Prostate gland (tissue), 2 donors: ENCODE measurements around the gene PET117. TPM values are rescaled to one million over a fixed set of nuclear protein-coding genes. Genes with fewer than 3 reads are reported as not detected.
"Not testable (repeated sequence)": the region's sequence is repeated elsewhere in the genome, so short reads cannot be mapped to it uniquely, and the experiment has no call there.

Experiments
- DNase-seq: peaks from one replicate; pipeline ENCODE4 v3.0.0-alpha.2; 2019; ENCODE audit warnings: low spot score
- H3K27ac ChIP-seq, 2 donors: fragments of 200-600 bp; sonication (generic); 2 replicates each; pipeline ENCODE4 v1.5.1; 2017 to 2019
- H3K27me3 ChIP-seq: fragments of 200-600 bp; sonication (generic); replicated peaks from 2 replicates; pipeline ENCODE4 v1.5.1; 2019; ENCODE audit not compliant: insufficient read depth
- H3K36me3 ChIP-seq, 2 donors: fragments of 200-600 bp; sonication (generic); 1 replicate in 1 of 2; 2 replicates in 1 of 2; pipeline versions ENCODE4 v1.5.1 to v1.8.1; 2017 to 2019
- H3K4me1 ChIP-seq: fragments of 200-600 bp; sonication (generic); replicated peaks from 2 replicates; pipeline ENCODE4 v1.5.1; 2019
- H3K4me3 ChIP-seq, 2 donors: fragments of 200-600 bp; sonication (generic); 2 replicates each; pipeline ENCODE4 v1.5.1; 2017 to 2019
- H3K9me3 ChIP-seq: fragments of 200-600 bp; sonication (generic); 2 replicates; pipeline ENCODE4 v1.5.1; 2017
- POLR2A ChIP-seq: fragments of 450-650 bp; IDR thresholded peaks from one replicate; pipeline ENCODE4 v1.6.1; 2016; ENCODE audit warnings: antibody characterized with exemption, mild to moderate bottlenecking
- POLR2AphosphoS5 ChIP-seq: sonication (generic); formaldehyde crosslinking; IDR thresholded peaks from one replicate; pipeline ENCODE4 v1.6.1; 2017; ENCODE audit warnings: antibody characterized with exemption
- WGBS: methylation state at CpG from one replicate; pipeline ENCODE4 v1.1.5; 2018; 5-methylcytosine and 5-hydroxymethylcytosine counted together
- intact Hi-C: fragments of 100-400 bp; cut with DNase I; formaldehyde crosslinking; loops from one replicate; pipeline ENCODE4 v1.14.2; 2022
- total RNA-seq, 2 donors: library from RNA; depleted of rRNA; stranded (reverse); fragments of >200 nt; gene quantifications; one replicate each; pipeline ENCODE4 v1.1.0, GENCODE V29; 2016
- TF ChIP-seq, protein P1 (sequence below), 4 experiments: fragments of 200-600 bp in 2 of 4; fragments of 450-650 bp in 2 of 4; sonication (generic) in 2 of 4; IDR thresholded peaks; 1 replicate in 3 of 4; 2 replicates in 1 of 4; pipeline ENCODE4 v1.5.1; 2016 to 2019; ENCODE audit warnings: antibody characterized with exemption in 4 of 4, mild to moderate bottlenecking in 2 of 4, moderate library complexity in 2 of 4

The PET117 gene
- total RNA-seq, 2 donors from 2014 or later: 17.6 to 19.2 TPM

DNA sequence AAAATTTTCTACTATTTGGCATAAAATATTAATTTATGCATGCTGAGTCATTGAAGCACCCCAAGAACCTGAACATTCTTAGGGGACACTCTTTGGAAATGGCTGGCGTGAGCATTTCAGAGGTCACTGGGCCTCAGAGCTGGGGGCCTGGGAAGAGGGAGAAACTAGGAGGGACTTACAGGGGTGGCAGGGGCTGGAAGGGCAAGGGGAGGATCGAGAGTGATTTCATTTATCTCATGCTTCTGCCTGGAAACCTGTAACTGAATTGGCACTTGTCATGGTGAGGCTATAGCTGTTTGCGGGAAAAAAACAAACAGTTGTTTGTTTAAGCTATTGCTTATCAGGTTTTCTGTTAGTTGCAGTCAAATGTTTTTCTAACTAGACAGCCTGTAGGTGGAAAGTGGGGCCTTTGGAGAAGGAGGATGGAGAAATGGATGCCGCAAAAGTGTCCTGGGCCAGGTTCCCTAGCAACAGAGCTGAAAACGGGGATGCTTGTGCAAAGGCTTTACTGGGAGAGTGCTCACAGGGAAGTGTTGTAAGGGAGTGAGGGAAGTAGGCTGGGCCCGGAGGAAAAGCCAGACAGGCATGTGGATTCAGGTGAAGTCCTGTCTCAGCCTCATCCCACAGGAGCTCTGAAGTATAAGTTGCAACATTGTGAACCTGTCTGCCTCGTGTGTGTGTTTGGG, 36.4 kb upstream of the PET117 start:
- TF ChIP-seq, protein P1, sequence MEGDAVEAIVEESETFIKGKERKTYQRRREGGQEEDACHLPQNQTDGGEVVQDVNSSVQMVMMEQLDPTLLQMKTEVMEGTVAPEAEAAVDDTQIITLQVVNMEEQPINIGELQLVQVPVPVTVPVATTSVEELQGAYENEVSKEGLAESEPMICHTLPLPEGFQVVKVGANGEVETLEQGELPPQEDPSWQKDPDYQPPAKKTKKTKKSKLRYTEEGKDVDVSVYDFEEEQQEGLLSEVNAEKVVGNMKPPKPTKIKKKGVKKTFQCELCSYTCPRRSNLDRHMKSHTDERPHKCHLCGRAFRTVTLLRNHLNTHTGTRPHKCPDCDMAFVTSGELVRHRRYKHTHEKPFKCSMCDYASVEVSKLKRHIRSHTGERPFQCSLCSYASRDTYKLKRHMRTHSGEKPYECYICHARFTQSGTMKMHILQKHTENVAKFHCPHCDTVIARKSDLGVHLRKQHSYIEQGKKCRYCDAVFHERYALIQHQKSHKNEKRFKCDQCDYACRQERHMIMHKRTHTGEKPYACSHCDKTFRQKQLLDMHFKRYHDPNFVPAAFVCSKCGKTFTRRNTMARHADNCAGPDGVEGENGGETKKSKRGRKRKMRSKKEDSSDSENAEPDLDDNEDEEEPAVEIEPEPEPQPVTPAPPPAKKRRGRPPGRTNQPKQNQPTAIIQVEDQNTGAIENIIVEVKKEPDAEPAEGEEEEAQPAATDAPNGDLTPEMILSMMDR (IDR thresholded peaks at IDR 0.05): no peak
- TF ChIP-seq POLR2A (no peak), POLR2AphosphoS5 (no peak)
- no peaks in the 10 kb centered on the region for H3K4me1 ChIP-seq
- H3K9me3 ChIP-seq: no peaks in the 10 kb centered on the region
- no peak for DNase-seq
- H3K27ac ChIP-seq: no peak overlapping the region
- no peak overlapping the region for H3K4me3 ChIP-seq
- intact Hi-C loops: no loop called here
- 47% methylated on average over 7 of the region's 7 CpGs for WGBS
- no peaks in the 10 kb centered on the region for H3K36me3 ChIP-seq
- no peaks in the 10 kb centered on the region for H3K27me3 ChIP-seq

DNA sequence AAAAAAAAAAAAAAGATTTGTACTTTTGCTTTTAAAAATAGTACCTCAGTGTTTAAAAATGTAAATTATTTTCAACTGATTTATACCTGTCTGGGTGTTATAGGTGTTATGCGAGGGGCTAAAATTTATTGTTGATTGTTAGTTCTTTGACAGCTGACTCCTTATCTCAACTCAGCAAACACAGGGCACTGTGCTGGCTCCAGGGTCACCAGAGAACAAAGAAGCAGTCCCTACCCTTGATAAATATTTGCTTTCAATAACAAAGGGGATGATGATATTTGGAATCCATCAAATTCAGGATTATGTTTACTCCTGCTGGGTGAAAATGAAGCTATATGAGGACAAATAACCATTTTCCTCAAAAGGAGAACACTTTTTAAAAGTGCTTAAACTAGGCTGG, 34.2 kb upstream of the PET117 start:
- DNase-seq: no peak
- Histone ChIP-seq H3K27me3 (no peaks in the 10 kb centered on the region), H3K4me3 (no peak overlapping the region), H3K36me3 (no peaks in the 10 kb centered on the region), H3K27ac (no peak overlapping the region), H3K9me3 (no peaks in the 10 kb centered on the region), H3K4me1 (no peaks in the 10 kb centered on the region)
- intact Hi-C loops: no loop called here
- WGBS: 60% methylated on average over 1 of the region's 1 CpG
- TF ChIP-seq, protein P1 (IDR thresholded peaks at IDR 0.05): no peak
- no peak for TF ChIP-seq POLR2A
- TF ChIP-seq POLR2AphosphoS5: no peak

DNA sequence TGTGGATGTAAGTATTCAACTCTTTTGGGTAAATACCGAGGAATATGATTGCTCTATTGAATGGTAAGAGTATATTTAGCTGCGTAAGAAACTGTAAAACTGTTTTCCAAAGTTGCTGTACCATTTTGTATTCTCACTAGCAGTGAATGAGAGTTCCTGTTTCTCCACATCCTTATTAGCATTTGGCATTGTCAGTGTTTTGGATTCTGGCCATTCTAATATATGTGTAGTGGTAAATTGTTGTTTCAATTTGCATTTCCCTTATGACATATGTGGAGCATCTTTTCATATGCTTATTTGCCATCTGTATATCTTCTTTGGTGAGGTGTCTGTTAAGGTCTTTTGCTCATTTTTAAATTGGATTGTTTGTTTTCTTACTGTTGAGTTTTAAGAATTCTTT, 29.3 kb upstream of the PET117 start:
- Histone ChIP-seq H3K27ac (no peak overlapping the region), H3K36me3 (no peaks in the 10 kb centered on the region), H3K4me1 (no peaks in the 10 kb centered on the region), H3K4me3 (no peak overlapping the region), H3K27me3 (no peaks in the 10 kb centered on the region), H3K9me3 (no peaks in the 10 kb centered on the region)
- no peak for DNase-seq
- TF ChIP-seq POLR2AphosphoS5: no peak
- TF ChIP-seq, protein P1 (IDR thresholded peaks at IDR 0.05): no peak
- no peak for TF ChIP-seq POLR2A
- 86% methylated on average over 2 of the region's 2 CpGs for WGBS
- intact Hi-C loops: no loop called here

DNA sequence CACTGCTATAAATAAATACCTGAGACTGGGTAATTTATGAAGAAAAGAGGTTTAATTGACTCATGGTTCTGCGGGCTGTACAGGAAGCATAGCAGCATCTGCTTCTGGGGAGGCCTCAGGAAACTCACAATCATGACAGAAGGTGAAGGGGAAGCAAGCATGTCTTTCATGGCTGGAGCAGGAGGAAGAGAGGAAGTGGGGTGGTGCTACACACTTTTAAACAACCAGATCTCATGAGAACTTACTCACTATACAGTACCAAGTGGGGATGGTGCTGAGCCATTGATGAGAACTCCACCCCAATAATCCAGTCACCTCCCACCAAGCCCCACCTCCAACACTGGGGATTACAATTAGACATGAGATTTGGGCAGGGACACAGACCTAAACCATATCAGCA, 9.1 kb upstream of the PET117 start:
- H3K4me1 ChIP-seq, H3K4me3 ChIP-seq, intact Hi-C loops, H3K9me3 ChIP-seq, H3K36me3 ChIP-seq, DNase-seq, H3K27me3 ChIP-seq, H3K27ac ChIP-seq: not testable (repeated sequence)
- WGBS: 43% methylated on average over 1 of the region's 1 CpG

DNA sequence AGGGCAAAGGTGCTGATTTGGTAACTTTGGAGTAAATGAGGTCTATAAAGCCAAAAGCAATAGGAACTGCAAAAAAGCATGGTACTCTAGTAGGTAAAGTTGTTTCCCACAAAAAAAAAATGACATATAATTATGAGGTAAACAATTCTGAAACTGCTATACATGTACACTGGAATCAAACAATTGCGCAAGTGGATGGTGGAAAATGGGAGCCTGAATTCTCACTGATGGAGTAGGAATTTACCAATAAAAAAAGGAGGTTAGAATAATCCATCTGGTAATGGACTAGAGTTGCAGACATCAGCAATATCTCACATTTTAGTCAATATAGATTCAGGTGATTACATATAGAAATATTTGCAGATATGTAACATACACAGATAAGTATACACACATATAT, 5.0 kb upstream of the PET117 start:
- no peak for DNase-seq
- Histone ChIP-seq H3K4me3 (no peak overlapping the region), H3K27ac (no peak overlapping the region), H3K9me3 (no peaks in the 10 kb centered on the region), H3K27me3 (no peaks in the 10 kb centered on the region), H3K36me3 (no peaks in the 10 kb centered on the region), H3K4me1 (no peaks in the 10 kb centered on the region)
- TF ChIP-seq POLR2AphosphoS5 (no peak), POLR2A (no peak)
- TF ChIP-seq, protein P1 (IDR thresholded peaks at IDR 0.05): no peak
- intact Hi-C loops: loop anchor here (10.0 kb wide), 2 partner anchors 128 to 448 kb away; partner anchors contain the start of gene RRBP1
- 100% methylated on average over 1 of the region's 1 CpG for WGBS
